Fibroblast of villous mesenchyme (primary cell): ENCODE data around the gene NACC2. TPM values are rescaled to one million over a fixed set of nuclear protein-coding genes. Genes with fewer than 3 reads are reported as not detected.
A peak's percentile ranks its signal among the peaks of the same experiment; 100 is the strongest.

Experiments
- DNase-seq: peaks from one replicate; pipeline ENCODE4 v3.0.0-alpha.2; 2010; ENCODE audit warnings: low read depth
- H3K4me3 ChIP-seq: 2 replicates; pipeline ENCODE4 v1.5.1; 2011; ENCODE audit warnings: low read depth, mild to moderate bottlenecking, low read length
- total RNA-seq: library from RNA; depleted of rRNA; stranded (reverse); fragments of >200 nt; gene quantifications from 2 replicates; pipeline ENCODE4 v1.2.3, GENCODE V29; 2012
- TF ChIP-seq, protein P1 (sequence below): IDR thresholded peaks from 2 replicates; pipeline ENCODE4 v1.5.1; 2012; ENCODE audit warnings: low read depth, mild to moderate bottlenecking, low read length; ENCODE audit not compliant: insufficient read depth

The NACC2 gene
- total RNA-seq, 1 donor = 34.1 TPM

DNA sequence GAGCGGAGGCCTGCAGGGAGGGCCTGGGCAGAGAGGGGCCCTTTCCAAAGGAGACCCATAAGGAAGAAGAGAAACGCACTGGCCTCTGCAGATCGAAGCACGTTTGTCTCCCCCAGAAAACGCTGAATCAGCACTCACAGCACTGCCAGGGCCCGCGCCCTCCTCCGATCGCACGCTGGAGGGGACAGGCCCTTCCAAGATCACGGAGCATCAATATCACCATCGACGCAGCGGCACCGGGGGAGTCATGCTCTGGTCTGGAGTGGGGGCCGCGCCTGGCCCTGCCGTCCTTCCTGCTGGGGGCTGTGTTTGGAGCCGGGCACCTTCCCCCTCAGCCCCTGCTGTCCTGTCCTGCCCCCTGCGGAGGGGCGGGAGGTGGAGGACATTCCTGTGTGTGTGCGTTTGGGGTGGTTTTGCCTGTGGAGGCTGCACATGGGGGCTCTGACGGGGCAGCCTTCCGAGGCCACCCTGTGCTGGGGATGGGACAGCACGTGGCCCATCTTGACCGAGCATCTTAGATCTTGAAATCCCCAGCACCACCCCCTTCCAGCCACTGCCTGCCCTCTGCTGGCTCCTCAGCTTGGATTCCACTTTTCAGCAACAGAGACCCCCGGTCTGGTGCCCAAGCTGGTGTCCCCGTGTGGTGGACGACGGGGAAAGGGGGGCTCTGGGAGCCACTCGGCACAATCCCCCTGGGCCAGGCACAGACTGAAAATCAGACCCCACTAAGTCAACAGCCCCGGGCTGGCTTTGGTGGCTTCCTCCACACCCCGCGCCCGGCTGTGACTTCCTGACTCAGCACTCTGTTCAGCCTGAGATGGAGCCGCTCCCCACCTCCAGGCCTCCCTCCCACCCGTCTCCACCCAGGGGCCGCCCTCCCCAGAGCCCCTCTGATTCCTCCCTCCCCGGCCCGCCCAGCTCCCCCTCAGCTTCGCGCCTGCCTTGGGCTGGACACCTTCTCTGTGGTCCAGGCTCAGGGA lies 15.3 kb upstream of the NACC2 start:
- peak; percentile 48 for DNase-seq
- TF ChIP-seq, protein P1, sequence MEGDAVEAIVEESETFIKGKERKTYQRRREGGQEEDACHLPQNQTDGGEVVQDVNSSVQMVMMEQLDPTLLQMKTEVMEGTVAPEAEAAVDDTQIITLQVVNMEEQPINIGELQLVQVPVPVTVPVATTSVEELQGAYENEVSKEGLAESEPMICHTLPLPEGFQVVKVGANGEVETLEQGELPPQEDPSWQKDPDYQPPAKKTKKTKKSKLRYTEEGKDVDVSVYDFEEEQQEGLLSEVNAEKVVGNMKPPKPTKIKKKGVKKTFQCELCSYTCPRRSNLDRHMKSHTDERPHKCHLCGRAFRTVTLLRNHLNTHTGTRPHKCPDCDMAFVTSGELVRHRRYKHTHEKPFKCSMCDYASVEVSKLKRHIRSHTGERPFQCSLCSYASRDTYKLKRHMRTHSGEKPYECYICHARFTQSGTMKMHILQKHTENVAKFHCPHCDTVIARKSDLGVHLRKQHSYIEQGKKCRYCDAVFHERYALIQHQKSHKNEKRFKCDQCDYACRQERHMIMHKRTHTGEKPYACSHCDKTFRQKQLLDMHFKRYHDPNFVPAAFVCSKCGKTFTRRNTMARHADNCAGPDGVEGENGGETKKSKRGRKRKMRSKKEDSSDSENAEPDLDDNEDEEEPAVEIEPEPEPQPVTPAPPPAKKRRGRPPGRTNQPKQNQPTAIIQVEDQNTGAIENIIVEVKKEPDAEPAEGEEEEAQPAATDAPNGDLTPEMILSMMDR = peak; percentile 41
- peak overlapping the region; percentile 34 for H3K4me3 ChIP-seq

GRCh38 chr9:136109351-136110081 lies 14.4 kb upstream of the NACC2 start:
- H3K4me3 ChIP-seq = peak overlapping the region; percentile 34
- DNase-seq = peak; percentile 91
- TF ChIP-seq, protein P1 = peak; percentile 5

GRCh38 chr9:136108648-136109266 lies 13.7 kb upstream of the NACC2 start:
- DNase-seq = no peak
- TF ChIP-seq, protein P1 = no peak
- no peak overlapping the region for H3K4me3 ChIP-seq

DNA sequence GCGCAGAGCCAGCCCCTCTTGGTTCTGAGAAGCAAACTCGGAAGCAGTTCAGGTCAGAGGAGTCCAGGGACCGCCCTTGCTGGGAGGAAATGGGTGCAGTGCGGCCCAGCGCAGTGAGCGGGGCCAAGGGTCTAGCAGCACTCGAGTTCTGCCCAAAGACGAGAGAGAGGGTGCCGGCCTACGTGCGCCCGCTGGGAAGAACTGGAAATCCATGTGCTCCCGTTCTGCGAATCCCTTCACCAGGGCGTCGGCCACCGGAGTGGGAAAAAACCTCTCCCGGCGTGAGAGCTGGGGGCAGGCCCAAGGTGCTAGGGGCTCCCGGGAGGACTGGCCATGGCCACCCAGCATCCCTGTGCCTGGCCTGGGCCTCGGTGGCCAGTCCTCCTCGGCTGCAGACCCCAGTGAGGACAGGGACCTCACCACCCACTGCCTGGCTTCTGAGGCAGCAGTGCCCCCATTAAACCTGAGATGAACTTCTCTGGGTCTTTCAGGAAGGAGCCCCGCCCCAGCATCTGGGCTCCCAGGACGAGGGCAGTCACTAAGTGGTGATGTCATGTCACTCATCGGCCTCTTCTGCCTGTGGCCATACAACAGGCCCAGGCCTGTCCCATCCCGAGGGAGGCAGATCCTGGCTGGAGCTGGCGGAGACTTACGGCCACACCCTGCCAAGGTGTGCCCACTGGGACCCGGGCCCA lies 13.0 kb upstream of the NACC2 start:
- DNase-seq = no peak
- H3K4me3 ChIP-seq = no peak overlapping the region
- TF ChIP-seq, protein P1 = no peak

DNA sequence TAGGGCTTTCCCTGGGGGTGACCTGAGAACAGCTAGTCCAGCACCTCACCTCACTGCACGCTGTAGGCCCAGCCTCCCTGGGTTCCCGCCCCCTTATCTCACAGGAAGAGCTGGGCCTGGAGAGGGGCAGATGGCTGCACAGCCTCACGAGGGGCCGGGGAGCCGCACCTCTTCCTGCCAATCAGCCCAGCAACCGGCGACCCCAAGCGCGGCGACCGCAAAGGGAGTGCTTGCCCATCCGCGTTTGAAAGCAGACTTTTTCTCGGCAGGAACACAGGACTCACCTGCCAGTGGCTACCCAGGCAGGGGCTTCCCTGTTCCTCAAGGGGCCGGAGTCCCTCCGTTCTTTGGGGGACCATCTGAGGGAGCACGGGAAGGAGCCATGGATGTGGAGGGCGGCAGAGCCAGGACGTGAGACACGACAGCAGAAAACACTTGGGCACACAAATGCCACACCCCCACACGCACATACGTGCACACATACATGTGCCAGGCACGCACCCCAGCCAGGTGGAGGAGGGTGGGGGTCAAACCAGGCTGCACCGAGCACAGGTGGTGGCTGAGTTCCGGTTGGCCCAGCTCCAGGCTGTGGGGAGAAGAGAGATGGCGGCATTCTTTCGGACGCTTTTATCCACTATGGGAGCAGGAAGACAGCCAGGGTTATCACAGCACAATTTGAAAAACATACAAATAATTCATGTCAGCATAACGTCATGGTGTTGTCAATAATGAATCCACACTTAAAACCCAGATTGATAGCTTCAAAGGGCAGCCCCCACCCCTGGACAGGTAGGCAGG lies 12.3 kb upstream of the NACC2 start:
- H3K4me3 ChIP-seq = no peak overlapping the region
- TF ChIP-seq, protein P1 = no peak
- no peak for DNase-seq
